Uterus (tissue), 2 donors: ENCODE data around the gene DNAAF9.

Source experiments
- CTCF ChIP-seq, 4 experiments: fragments of 200-600 bp in 2 of 4; fragments of 450-650 bp in 2 of 4; sonication (generic) in 2 of 4; IDR thresholded peaks; one replicate each; pipeline ENCODE4 v1.5.1; 2016 to 2019; ENCODE audit warnings: antibody characterized with exemption in 4 of 4, mild to moderate bottlenecking in 2 of 4, moderate library complexity in 1 of 4
- POLR2A ChIP-seq, 2 donors: fragments of 450-650 bp; IDR thresholded peaks; one replicate each; pipeline ENCODE4 v1.6.1; 2016; ENCODE audit warnings: antibody characterized with exemption in 2 of 2, mild to moderate bottlenecking in 1 of 2, moderate library complexity in 1 of 2

DNA sequence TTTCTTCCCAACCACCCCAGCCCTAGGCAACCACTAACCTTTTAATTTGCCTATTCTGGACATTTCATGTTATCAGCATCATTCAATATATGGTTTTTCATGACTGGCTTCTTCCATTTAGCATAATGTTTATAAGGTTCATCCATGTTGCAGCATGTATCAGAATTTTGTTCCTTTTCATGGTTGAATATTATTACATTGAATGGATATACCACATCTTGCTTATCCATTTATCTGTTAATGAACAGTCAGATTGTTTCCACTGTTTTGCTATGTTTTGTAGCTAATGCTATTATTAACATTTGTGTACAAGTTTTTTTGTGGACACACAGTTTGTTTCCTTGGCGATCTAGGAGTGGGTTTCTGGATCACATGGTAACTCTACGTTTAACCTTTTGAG lies 3.0 kb upstream of the DNAAF9 start:
- TF ChIP-seq CTCF (IDR thresholded peaks at IDR 0.05) (no peak), POLR2A (IDR thresholded peaks at IDR 0.05) (no peak)
